SJCRH30 (cell line): Measurements from ENCODE around the gene RSL1D1. TPM values are rescaled to one million over a fixed set of nuclear protein-coding genes. Genes with fewer than 3 reads are reported as not detected.
"Not testable (repeated sequence)": the region's sequence is repeated elsewhere in the genome, so short reads cannot be mapped to it uniquely, and the experiment has no call there.

ENCODE experiments used
- DNase-seq, 2 experiments: peaks; one replicate each; pipeline ENCODE4 v3.0.0-alpha.2; 2015 to 2020
- H3K27ac ChIP-seq: fragments of 250-450 bp; sonication (Bioruptor Pico); 2 replicates; pipeline ENCODE4 v1.5.1; 2020; ENCODE audit warnings: mild to moderate bottlenecking, moderate library complexity
- H3K27me3 ChIP-seq: fragments of 250-450 bp; sonication (Bioruptor Pico); 2 replicates; pipeline ENCODE4 v1.5.1; 2020; ENCODE audit warnings: mild to moderate bottlenecking, moderate library complexity
- H3K36me3 ChIP-seq: fragments of 250-450 bp; sonication (Bioruptor Pico); 2 replicates; pipeline ENCODE4 v1.5.1; 2020; ENCODE audit warnings: mild to moderate bottlenecking, moderate library complexity
- H3K4me1 ChIP-seq: fragments of 250-450 bp; sonication (Bioruptor Pico); 2 replicates; pipeline ENCODE4 v1.5.1; 2020; ENCODE audit warnings: mild to moderate bottlenecking, moderate library complexity
- H3K4me3 ChIP-seq: fragments of 250-450 bp; sonication (Bioruptor Pico); 2 replicates; pipeline ENCODE4 v1.5.1; 2020; ENCODE audit warnings: mild to moderate bottlenecking, moderate library complexity
- H3K9me3 ChIP-seq: fragments of 250-450 bp; sonication (Bioruptor Pico); replicated peaks from 2 replicates; pipeline ENCODE4 v1.5.1; 2020; ENCODE audit warnings: mild to moderate bottlenecking, moderate library complexity
- total RNA-seq: library from RNA; depleted of rRNA; stranded (reverse); fragments of >200 nt; shearing (Covaris generic); gene quantifications from 2 replicates; pipeline ENCODE4 v1.2.3, GENCODE V29; 2014

RSL1D1 gene
- total RNA-seq, 1 experiment from 2014 or later = 349 TPM

GRCh38 chr16:11797957-11798299 is 53.4 kb downstream of the RSL1D1 start:
- Histone ChIP-seq H3K36me3 (peaks cover 13% of the 10 kb centered on the region), H3K4me1 (peaks cover 16% of the 10 kb centered on the region), H3K4me3 (peak overlapping the region; percentile 64), H3K27ac (peak overlapping the region; percentile 89), H3K27me3 (no peaks in the 10 kb centered on the region), H3K9me3 (no peaks in the 10 kb centered on the region)
- DNase-seq = peak; percentile 37 to 54

- Histone ChIP-seq H3K4me3 (peak within 1 kb of the TSS; percentile 64), H3K9me3 (no peaks in the 10 kb centered on the region), H3K27ac (peak within 1 kb of the TSS; percentile 89), H3K36me3 (peaks cover 13% of the 10 kb centered on the region), H3K27me3 (no peaks in the 10 kb centered on the region), H3K4me1 (peaks cover 22% of the 10 kb centered on the region)
- DNase-seq = peak; percentile 95 to 96
These were observed 54.0 kb downstream of the RSL1D1 start, which contains the start of gene ZC3H7A for GRCh38 chr16:11797166-11797956. TSS of gene ZC3H7A (minus strand) at chr16:11797258. CDS start at chr16:11782354, 14,904 bp downstream.

DNA sequence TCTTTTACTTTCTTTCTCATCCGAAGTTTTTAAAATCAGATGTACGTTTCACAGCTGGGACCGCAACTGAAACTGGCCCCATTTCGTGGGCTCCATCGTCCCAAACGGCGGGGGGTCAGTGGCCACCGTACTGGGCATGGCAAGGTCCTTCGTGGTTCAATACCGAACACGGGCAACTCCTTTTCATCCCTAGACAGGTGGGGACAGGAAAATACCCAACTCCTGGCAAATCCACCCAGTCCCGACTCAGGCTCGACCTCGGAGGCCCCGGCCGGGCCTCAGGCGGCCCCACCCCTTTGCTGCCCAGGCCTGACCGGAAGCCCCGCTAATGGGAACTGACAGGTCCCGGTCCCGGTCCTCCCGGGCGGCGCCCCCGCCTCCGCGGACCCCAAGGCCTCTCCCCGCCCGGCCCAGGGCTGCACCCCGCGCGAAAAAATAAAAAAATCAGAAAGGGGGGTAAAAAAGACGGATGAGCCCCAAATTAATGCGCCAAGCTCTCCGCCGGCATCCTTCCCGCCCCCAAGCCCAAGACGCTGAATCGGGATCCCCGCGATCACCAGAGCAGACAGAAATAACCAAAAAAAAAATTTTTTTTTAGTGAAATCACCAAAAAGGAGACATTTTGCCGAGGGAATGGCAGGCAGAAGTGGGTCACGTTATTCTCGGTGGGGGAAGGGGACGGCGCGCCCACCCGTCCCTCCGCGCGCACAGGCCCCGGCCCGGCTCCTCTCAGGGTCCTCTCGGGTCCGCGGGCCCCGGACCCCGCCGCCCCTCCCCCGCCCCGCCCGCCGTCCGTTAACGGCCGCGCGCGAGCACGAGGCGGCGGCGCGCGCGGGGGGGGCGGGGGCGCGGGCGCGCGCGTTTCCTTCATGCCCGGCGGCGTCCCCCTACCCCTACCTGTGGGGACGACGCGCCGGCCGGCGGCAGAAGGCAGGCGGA is 54.8 kb downstream of the RSL1D1 start:
- Histone ChIP-seq H3K36me3 (peaks cover 13% of the 10 kb centered on the region), H3K9me3 (no peaks in the 10 kb centered on the region), H3K4me1 (peaks cover 25% of the 10 kb centered on the region), H3K27me3 (no peaks in the 10 kb centered on the region), H3K27ac (peak overlapping the region; percentile 81), H3K4me3 (peak overlapping the region; percentile 64)
- DNase-seq = peak; percentile 45 to 54

DNA sequence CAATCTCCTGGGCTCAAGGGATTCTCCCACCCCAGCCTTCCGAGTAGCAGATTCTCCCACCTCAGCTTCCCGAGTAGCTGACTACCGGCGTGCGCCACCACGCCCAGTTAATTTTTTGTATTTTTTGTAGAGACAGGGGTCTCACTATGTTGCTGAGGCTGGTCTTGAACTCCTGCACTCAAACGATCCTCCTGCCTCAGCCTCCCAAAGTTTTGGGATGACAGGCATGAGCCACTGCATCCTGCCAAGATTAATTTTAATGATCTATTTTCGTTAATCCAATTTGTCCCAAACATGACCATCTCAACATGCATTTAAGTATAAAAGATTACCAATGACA is 55.5 kb downstream of the RSL1D1 start:
- no peaks in the 10 kb centered on the region for H3K9me3 ChIP-seq
- peak overlapping the region; percentile 64 for H3K4me3 ChIP-seq
- H3K27ac ChIP-seq = peak overlapping the region; percentile 81
- no peaks in the 10 kb centered on the region for H3K27me3 ChIP-seq
- H3K4me1 ChIP-seq = peaks cover 25% of the 10 kb centered on the region
- DNase-seq = no peak
- peaks cover 13% of the 10 kb centered on the region for H3K36me3 ChIP-seq

- H3K27me3 ChIP-seq = no peaks in the 10 kb centered on the region
- no peaks in the 10 kb centered on the region for H3K9me3 ChIP-seq
- peaks cover 16% of the 10 kb centered on the region for H3K36me3 ChIP-seq
- no peak for DNase-seq
- no peak overlapping the region for H3K4me3 ChIP-seq
- H3K27ac ChIP-seq = no peak overlapping the region
- H3K4me1 ChIP-seq = peaks cover 25% of the 10 kb centered on the region
These were observed 56.1 kb downstream of the RSL1D1 start for GRCh38 chr16:11794996-11795886.

DNA sequence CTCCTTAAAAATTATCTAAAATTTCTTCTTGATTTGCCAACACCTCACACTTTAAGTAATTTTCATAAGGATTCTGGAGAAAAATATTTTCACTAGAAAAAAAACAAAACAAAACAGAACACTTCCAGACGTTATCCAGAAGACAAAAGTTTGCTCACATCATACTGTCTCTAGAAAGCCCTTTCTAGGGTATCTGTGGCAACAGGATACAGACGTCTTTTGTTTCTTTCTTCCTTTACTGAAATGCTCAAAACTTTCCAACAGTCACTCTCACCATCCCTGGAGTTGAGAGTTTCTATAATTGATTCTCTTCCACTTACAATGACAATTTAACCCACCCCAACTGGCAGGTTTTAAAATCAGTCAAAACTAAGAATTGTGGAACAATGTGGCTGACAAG is 56.9 kb downstream of the RSL1D1 start:
- Histone ChIP-seq H3K36me3 (peaks cover 18% of the 10 kb centered on the region), H3K9me3 (no peaks in the 10 kb centered on the region), H3K27ac (no peak overlapping the region), H3K4me3 (no peak overlapping the region), H3K4me1 (peaks cover 19% of the 10 kb centered on the region), H3K27me3 (no peaks in the 10 kb centered on the region)
- DNase-seq = no peak

DNA sequence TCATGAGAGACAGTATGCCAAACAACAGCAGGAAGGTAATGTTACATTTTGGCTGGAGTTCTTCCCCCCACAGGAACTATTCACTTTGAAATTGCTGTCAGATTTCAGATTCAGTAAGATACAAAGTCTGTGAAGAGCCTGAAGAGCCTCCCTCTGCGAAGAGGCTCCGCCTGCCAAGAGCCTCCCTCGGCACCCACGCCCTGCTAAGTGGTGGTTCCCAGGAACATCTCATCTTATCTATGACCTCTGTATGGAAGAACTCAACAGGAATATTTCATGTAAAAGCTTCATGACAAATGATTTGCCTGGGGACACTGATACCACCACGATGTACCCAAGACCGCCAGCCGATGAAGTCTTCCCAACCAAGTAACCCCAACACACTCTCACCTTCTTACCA is 57.5 kb downstream of the RSL1D1 start:
- Histone ChIP-seq H3K9me3 (no peaks in the 10 kb centered on the region), H3K4me1 (peaks cover 16% of the 10 kb centered on the region), H3K27me3 (no peaks in the 10 kb centered on the region), H3K36me3 (peaks cover 18% of the 10 kb centered on the region), H3K4me3 (no peak overlapping the region), H3K27ac (no peak overlapping the region)
- no peak for DNase-seq

- Histone ChIP-seq H3K4me3 (no peak overlapping the region), H3K27me3 (no peaks in the 10 kb centered on the region), H3K27ac (no peak overlapping the region), H3K4me1 (peaks cover 16% of the 10 kb centered on the region), H3K9me3 (no peaks in the 10 kb centered on the region), H3K36me3 (peaks cover 18% of the 10 kb centered on the region)
- DNase-seq = peak; percentile 51 to 72
These were observed 58.7 kb downstream of the RSL1D1 start for GRCh38 chr16:11792410-11793241.

GRCh38 chr16:11791144-11791828 is 60.1 kb downstream of the RSL1D1 start:
- DNase-seq = no peak
- Histone ChIP-seq H3K27me3 (no peaks in the 10 kb centered on the region), H3K9me3 (no peaks in the 10 kb centered on the region), H3K4me3 (no peak overlapping the region), H3K4me1 (peaks cover 16% of the 10 kb centered on the region), H3K27ac (no peak overlapping the region), H3K36me3 (peaks cover 18% of the 10 kb centered on the region)

DNA sequence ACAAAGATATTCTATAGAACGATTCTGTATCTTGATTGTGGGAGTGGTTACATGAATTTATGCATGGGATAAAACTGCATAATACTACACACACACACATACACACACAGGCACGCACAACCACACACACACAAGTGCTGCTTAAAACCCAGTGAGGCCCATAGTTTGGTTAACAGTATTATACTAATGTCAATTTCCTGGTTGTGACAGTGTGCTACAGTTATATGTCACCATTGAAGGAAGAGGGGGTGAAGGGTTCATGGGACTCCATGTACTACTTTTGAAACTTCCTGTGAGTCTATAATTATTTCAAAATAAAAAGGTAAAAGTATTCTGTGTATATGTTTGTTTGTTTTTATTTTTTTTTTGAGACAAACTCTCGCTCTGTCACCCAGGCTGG is 62.4 kb downstream of the RSL1D1 start:
- no peak for DNase-seq
- Histone ChIP-seq H3K4me1 (peaks cover 18% of the 10 kb centered on the region), H3K27me3 (no peaks in the 10 kb centered on the region), H3K4me3 (no peak overlapping the region), H3K36me3 (peaks cover 5% of the 10 kb centered on the region; the same call in 1 of the 2 replicates), H3K27ac (no peak overlapping the region), H3K9me3 (no peaks in the 10 kb centered on the region)

- H3K27ac ChIP-seq, H3K4me3 ChIP-seq, H3K27me3 ChIP-seq, DNase-seq, H3K9me3 ChIP-seq, H3K36me3 ChIP-seq: not testable (repeated sequence)
- H3K4me1 ChIP-seq = peaks cover 34% of the 10 kb centered on the region
These were observed 66.3 kb downstream of the RSL1D1 start for GRCh38 chr16:11784980-11785599.

DNA sequence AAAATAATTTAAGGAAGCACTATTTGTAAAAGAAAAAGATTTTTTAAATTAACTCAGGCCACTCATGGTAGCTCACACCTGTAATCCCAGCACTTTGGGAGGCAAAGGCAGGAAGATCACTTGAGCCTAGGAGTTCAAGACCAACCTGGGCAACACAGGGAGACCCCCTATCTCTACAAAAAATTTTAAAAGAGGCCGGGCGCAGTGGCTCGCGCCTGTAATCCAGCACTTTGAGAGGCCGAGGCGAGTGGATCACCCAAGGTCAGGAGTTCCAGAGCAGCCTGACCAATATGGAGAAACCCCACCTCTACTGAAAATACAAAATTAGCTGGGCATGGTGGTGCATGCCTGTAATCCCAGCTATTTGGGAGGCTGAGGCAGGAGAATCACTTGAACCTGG is 67.0 kb downstream of the RSL1D1 start:
- not testable (repeated sequence) for H3K27me3 ChIP-seq, DNase-seq, H3K9me3 ChIP-seq, H3K27ac ChIP-seq, H3K4me3 ChIP-seq
- H3K4me1 ChIP-seq = peaks cover 34% of the 10 kb centered on the region
- peaks cover 11% of the 10 kb centered on the region for H3K36me3 ChIP-seq

DNA sequence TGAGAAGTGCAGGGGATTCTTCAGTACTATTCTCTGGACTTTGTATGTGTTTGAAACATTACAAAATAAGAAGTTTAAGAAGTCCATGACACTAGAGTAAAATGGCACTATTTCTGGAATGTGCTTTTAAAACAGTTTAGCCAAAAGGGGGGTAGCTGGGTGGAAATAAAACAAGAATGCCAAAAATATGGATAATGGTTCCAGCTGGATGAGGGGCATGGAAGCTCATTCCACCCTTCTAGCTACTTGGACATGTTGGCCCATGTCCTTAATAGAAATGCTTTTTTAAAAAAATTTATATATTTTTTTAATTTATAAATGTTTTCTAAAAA is 67.3 kb downstream of the RSL1D1 start:
- Histone ChIP-seq H3K4me3 (no peak overlapping the region), H3K4me1 (peaks cover 34% of the 10 kb centered on the region), H3K27ac (peak overlapping the region; percentile 95)

More for the DNA sequence above, 67.3 kb downstream of the RSL1D1 start:
- Histone ChIP-seq H3K9me3 (no peaks in the 10 kb centered on the region), H3K27me3 (no peaks in the 10 kb centered on the region), H3K36me3 (peaks cover 15% of the 10 kb centered on the region)
- DNase-seq = no peak
